DOHH2 (cell line): ENCODE data around the gene EN1.

Experiments
- H3F3A ChIP-seq: fragments of 200-600 bp; sonication (generic), shearing (Covaris generic); 2 replicates; pipeline ENCODE4 v1.6.0; 2016; ENCODE audit warnings: antibody characterized with exemption, mild to moderate bottlenecking; ENCODE audit not compliant: control insufficient read depth, insufficient read depth
- H3K27ac ChIP-seq: fragments of 200-600 bp; sonication (generic); 2 replicates; pipeline ENCODE4 v1.5.1; 2014; ENCODE audit warnings: low read depth, mild to moderate bottlenecking, low read length, moderate library complexity
- H3K27me3 ChIP-seq: fragments of 200-600 bp; sonication (generic); 2 replicates; pipeline ENCODE4 v1.6.1; 2014; ENCODE audit warnings: mild to moderate bottlenecking, low read length, mixed read lengths; ENCODE audit not compliant: control insufficient read depth
- H3K36me3 ChIP-seq: fragments of 200-600 bp; sonication (generic); 2 replicates; pipeline ENCODE4 v1.6.1; 2014; ENCODE audit warnings: mild to moderate bottlenecking, low read length, moderate library complexity, mixed read lengths; ENCODE audit not compliant: control insufficient read depth
- H3K4me1 ChIP-seq: fragments of 200-600 bp; sonication (generic); 2 replicates; pipeline ENCODE4 v1.6.1; 2014; ENCODE audit warnings: mild to moderate bottlenecking, low read length, mixed read lengths; ENCODE audit not compliant: control insufficient read depth
- H3K4me2 ChIP-seq: fragments of 200-600 bp; sonication (generic); 2 replicates; pipeline ENCODE4 v1.6.0; 2014; ENCODE audit warnings: mild to moderate bottlenecking, low read length, moderate library complexity
- H3K4me3 ChIP-seq: fragments of 200-600 bp; sonication (generic); 2 replicates; pipeline ENCODE4 v1.5.1; 2014; ENCODE audit warnings: mild to moderate bottlenecking, low read length, mixed read lengths
- H3K79me2 ChIP-seq: fragments of 200-600 bp; sonication (generic); 2 replicates; pipeline ENCODE4 v1.6.1; 2014; ENCODE audit warnings: mild to moderate bottlenecking, low read length, mixed read lengths; ENCODE audit not compliant: control insufficient read depth
- H3K9me2 ChIP-seq: fragments of 200-600 bp; sonication (generic); replicated peaks from 2 replicates; pipeline ENCODE4 v1.6.1; 2014; ENCODE audit warnings: mild to moderate bottlenecking, low read length, mixed read lengths; ENCODE audit not compliant: control insufficient read depth
- H3K9me3 ChIP-seq: fragments of 200-600 bp; sonication (generic); 2 replicates; pipeline ENCODE4 v1.6.1; 2014; ENCODE audit warnings: antibody characterized with exemption, low read length, mixed read lengths; ENCODE audit not compliant: control insufficient read depth, insufficient read depth
- H4K20me1 ChIP-seq: fragments of 200-600 bp; sonication (generic); 2 replicates; pipeline ENCODE4 v1.6.0; 2014; ENCODE audit warnings: low read depth, mild to moderate bottlenecking, antibody characterized with exemption, low read length, moderate library complexity; ENCODE audit not compliant: control insufficient read depth, insufficient read depth
- CTCF ChIP-seq: fragments of 200-600 bp; sonication (generic); IDR thresholded peaks from one replicate; pipeline ENCODE4 v1.5.1; 2014; ENCODE audit warnings: antibody characterized with exemption, mild to moderate bottlenecking, low read depth, low read length; ENCODE audit not compliant: poor library complexity, severe bottlenecking
- EZH2phosphoT487 ChIP-seq: fragments of 200-600 bp; sonication (generic); IDR thresholded peaks from 2 replicates; pipeline ENCODE4 v1.6.1; 2017; ENCODE audit warnings: borderline replicate concordance, mild to moderate bottlenecking, antibody characterized with exemption, low read length, moderate library complexity, mixed read lengths

EN1 gene

DNA sequence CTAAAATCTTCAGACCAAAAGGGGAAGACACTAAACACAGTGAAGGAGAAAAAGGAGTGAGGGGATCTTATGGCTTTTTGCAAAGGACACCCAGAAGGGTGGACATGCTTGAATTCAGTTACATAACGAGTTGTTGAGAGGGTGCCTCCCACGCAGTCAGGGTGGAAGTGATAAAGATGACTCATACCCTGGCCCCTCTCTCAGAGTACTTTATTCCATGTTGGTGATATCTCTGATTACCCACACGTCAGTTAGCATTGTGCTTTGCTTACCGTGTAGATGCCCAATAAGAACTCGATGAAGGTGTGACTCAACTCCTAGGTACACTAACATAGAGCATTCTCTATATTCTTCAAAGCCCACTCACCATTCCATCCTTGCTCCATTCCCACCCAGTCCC lies 44.4 kb downstream of the EN1 start:
- Histone ChIP-seq H3K27ac (no peak overlapping the region), H3K4me1 (no peaks in the 10 kb centered on the region), H3K79me2 (no peaks in the 10 kb centered on the region), H3K27me3 (no peaks in the 10 kb centered on the region), H3K4me3 (no peak overlapping the region), H3K9me2 (no peaks in the 10 kb centered on the region), H3K9me3 (no peaks in the 10 kb centered on the region), H4K20me1 (no peaks in the 10 kb centered on the region), H3K4me2 (no peak overlapping the region), H3K36me3 (no peaks in the 10 kb centered on the region), H3F3A (no peaks in the 10 kb centered on the region)
- TF ChIP-seq CTCF, result no peak

- Histone ChIP-seq H3K36me3 (no peaks in the 10 kb centered on the region), H3K27ac (no peak overlapping the region), H3K9me2 (no peaks in the 10 kb centered on the region), H4K20me1 (no peaks in the 10 kb centered on the region), H3K9me3 (no peaks in the 10 kb centered on the region), H3K79me2 (no peaks in the 10 kb centered on the region), H3K4me3 (no peak overlapping the region), H3K27me3 (no peaks in the 10 kb centered on the region), H3K4me1 (no peaks in the 10 kb centered on the region), H3F3A (no peaks in the 10 kb centered on the region), H3K4me2 (no peak overlapping the region)
- TF ChIP-seq EZH2phosphoT487 (no peak), CTCF (no peak)
These were observed 46.3 kb downstream of the EN1 start for GRCh38 chr2:118801151-118801550.

DNA sequence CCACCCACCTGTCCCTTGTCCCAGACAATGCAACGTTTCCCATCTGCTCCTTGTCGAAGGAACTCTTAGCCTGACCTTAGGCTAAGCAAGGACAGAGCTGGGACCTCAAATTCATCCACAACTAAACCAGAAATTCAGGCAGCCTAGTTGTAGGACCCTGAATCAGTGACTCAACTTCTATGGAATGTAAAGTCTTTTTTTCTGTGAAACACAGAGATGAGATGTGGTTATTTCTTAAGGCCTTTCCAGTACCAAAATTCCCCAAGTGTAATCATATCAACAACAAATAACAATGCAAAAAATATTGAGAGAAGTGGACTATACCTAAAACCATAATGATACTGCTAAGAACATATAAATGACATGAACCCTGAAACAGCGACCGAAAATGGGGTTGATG lies 46.7 kb downstream of the EN1 start:
- Histone ChIP-seq H3K4me3 (no peak overlapping the region), H3K79me2 (no peaks in the 10 kb centered on the region), H3K4me2 (no peak overlapping the region), H4K20me1 (no peaks in the 10 kb centered on the region), H3K36me3 (no peaks in the 10 kb centered on the region), H3K9me3 (no peaks in the 10 kb centered on the region), H3K27ac (no peak overlapping the region), H3K9me2 (no peaks in the 10 kb centered on the region), H3F3A (no peaks in the 10 kb centered on the region), H3K4me1 (no peaks in the 10 kb centered on the region), H3K27me3 (no peaks in the 10 kb centered on the region)
- no peak for TF ChIP-seq CTCF
- no peak for TF ChIP-seq EZH2phosphoT487

DNA sequence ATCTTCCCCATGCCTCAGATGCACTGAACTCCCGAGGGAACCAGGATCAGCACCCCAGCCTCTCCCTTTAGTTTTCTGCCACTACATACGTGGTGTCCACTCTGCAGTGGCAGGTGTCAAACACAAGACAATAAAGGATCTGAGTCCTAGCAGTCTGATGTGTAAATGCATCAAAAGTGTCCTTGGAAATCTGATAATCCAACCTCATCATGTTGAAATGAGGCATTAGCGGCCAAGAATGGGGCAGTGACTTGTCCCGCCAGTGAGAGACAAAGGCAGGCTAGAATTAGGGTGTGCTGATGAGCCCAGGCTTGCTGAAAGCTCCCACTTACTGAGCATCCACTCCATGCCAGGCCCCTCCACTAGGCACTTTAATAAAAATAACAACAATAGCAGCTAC lies 52.9 kb downstream of the EN1 start:
- Histone ChIP-seq H3K27me3 (no peaks in the 10 kb centered on the region), H4K20me1 (no peaks in the 10 kb centered on the region), H3K4me2 (no peak overlapping the region), H3K4me1 (no peaks in the 10 kb centered on the region), H3K36me3 (no peaks in the 10 kb centered on the region), H3K4me3 (no peak overlapping the region), H3K27ac (no peak overlapping the region), H3K79me2 (no peaks in the 10 kb centered on the region), H3K9me3 (no peaks in the 10 kb centered on the region), H3K9me2 (no peaks in the 10 kb centered on the region), H3F3A (no peaks in the 10 kb centered on the region)
- no peak for TF ChIP-seq EZH2phosphoT487
- TF ChIP-seq CTCF, result no peak
